IPS DF 6.9 (cell line): ENCODE results near the gene CUX1.
"Not testable (repeated sequence)": the region's sequence is repeated elsewhere in the genome, so short reads cannot be mapped to it uniquely, and the experiment has no call there.

ENCODE experiments used
- DNase-seq: peaks from one replicate; pipeline ENCODE4 v3.0.0-alpha.2; 2013; ENCODE audit warnings: low read depth, low spot score
- H3K27ac ChIP-seq: one replicate; pipeline ENCODE4 v1.5.1; 2013; ENCODE audit warnings: low read length, control low read depth
- H3K27me3 ChIP-seq: 2 replicates; pipeline ENCODE4 v1.6.1; 2013; ENCODE audit warnings: mild to moderate bottlenecking, low read length; ENCODE audit not compliant: control insufficient read depth, insufficient read depth
- H3K36me3 ChIP-seq: 2 replicates; pipeline ENCODE4 v1.6.1; 2013; ENCODE audit warnings: low read length; ENCODE audit not compliant: control insufficient read depth, insufficient read depth
- H3K4me1 ChIP-seq: 2 replicates; pipeline ENCODE4 v1.6.1; 2013; ENCODE audit warnings: low read length; ENCODE audit not compliant: control insufficient read depth, insufficient read depth
- H3K4me3 ChIP-seq: 2 replicates; pipeline ENCODE4 v1.5.1; 2013; ENCODE audit warnings: mild to moderate bottlenecking, low read length
- H3K9me3 ChIP-seq: 2 replicates; pipeline ENCODE4 v1.6.1; 2013; ENCODE audit warnings: low read length, inconsistent platforms; ENCODE audit not compliant: control insufficient read depth, insufficient read depth
- WGBS: extraction: QIAGEN DNeasy Blood & Tissue Kit; methylation state at CpG from one replicate; pipeline ENCODE4 v1.1.7; 2013; ENCODE audit warnings: mixed read lengths, missing lambda C conversion rate; ENCODE audit not compliant: insufficient read length, insufficient coverage; 5-methylcytosine and 5-hydroxymethylcytosine counted together

CUX1 gene

GRCh38 chr7:101782896-101783295, 34.5 kb upstream of the CUX1 start:
- Histone ChIP-seq H3K9me3 (no peaks in the 10 kb centered on the region), H3K36me3 (no peaks in the 10 kb centered on the region), H3K4me3 (no peak overlapping the region), H3K27ac (no peak overlapping the region), H3K27me3 (no peaks in the 10 kb centered on the region), H3K4me1 (no peaks in the 10 kb centered on the region)
- WGBS: no CpG with 5 or more reads among the region's 3 CpGs
- DNase-seq: no peak

GRCh38 chr7:101783381-101784181, 33.8 kb upstream of the CUX1 start:
- WGBS: no CpG with 5 or more reads among the region's 10 CpGs

GRCh38 chr7:101784292-101785127, 32.9 kb upstream of the CUX1 start:
- Histone ChIP-seq H3K36me3 (no peaks in the 10 kb centered on the region), H3K9me3 (no peaks in the 10 kb centered on the region), H3K27me3 (no peaks in the 10 kb centered on the region), H3K4me1 (no peaks in the 10 kb centered on the region), H3K27ac (no peak overlapping the region), H3K4me3 (no peak overlapping the region)
- DNase-seq: no peak
- WGBS: no CpG with 5 or more reads among the region's 21 CpGs

More at GRCh38 chr7:101783381-101784181, 33.8 kb upstream of the CUX1 start:
- Histone ChIP-seq H3K9me3 (no peaks in the 10 kb centered on the region), H3K27me3 (no peaks in the 10 kb centered on the region), H3K4me3 (no peak overlapping the region), H3K27ac (no peak overlapping the region), H3K36me3 (no peaks in the 10 kb centered on the region), H3K4me1 (no peaks in the 10 kb centered on the region)
- DNase-seq: no peak

- H3K9me3 ChIP-seq: no peaks in the 10 kb centered on the region
- H3K27ac ChIP-seq: no peak overlapping the region
- H3K4me3 ChIP-seq: no peak overlapping the region
- DNase-seq: no peak
- no peaks in the 10 kb centered on the region for H3K27me3 ChIP-seq
- WGBS: no CpG with 5 or more reads among the region's 1 CpG
- H3K36me3 ChIP-seq: no peaks in the 10 kb centered on the region
- H3K4me1 ChIP-seq: no peaks in the 10 kb centered on the region
Observed at GRCh38 chr7:101787864-101788263, 29.6 kb upstream of the CUX1 start.

- no CpG with 5 or more reads among the region's 1 CpG for WGBS
Observed at GRCh38 chr7:101788517-101788916, 28.9 kb upstream of the CUX1 start.

GRCh38 chr7:101790566-101791293, 26.7 kb upstream of the CUX1 start:
- no peak for DNase-seq
- no peak overlapping the region for H3K4me3 ChIP-seq
- H3K27ac ChIP-seq: no peak overlapping the region
- no CpG with 5 or more reads among the region's 10 CpGs for WGBS
- H3K4me1 ChIP-seq: no peaks in the 10 kb centered on the region
- H3K36me3 ChIP-seq: no peaks in the 10 kb centered on the region
- H3K9me3 ChIP-seq: no peaks in the 10 kb centered on the region
- H3K27me3 ChIP-seq: no peaks in the 10 kb centered on the region

More at GRCh38 chr7:101788517-101788916, 28.9 kb upstream of the CUX1 start:
- Histone ChIP-seq H3K4me3 (no peak overlapping the region), H3K27me3 (no peaks in the 10 kb centered on the region), H3K27ac (no peak overlapping the region), H3K36me3 (no peaks in the 10 kb centered on the region), H3K9me3 (no peaks in the 10 kb centered on the region), H3K4me1 (no peaks in the 10 kb centered on the region)
- no peak for DNase-seq

GRCh38 chr7:101792051-101792681, 25.3 kb upstream of the CUX1 start:
- no peaks in the 10 kb centered on the region for H3K27me3 ChIP-seq
- DNase-seq: no peak
- H3K36me3 ChIP-seq: no peaks in the 10 kb centered on the region
- H3K4me1 ChIP-seq: no peaks in the 10 kb centered on the region
- no peak overlapping the region for H3K4me3 ChIP-seq
- H3K9me3 ChIP-seq: no peaks in the 10 kb centered on the region
- WGBS: no CpG with 5 or more reads among the region's 9 CpGs
- H3K27ac ChIP-seq: no peak overlapping the region

- H3K4me3 ChIP-seq, H3K9me3 ChIP-seq, H3K36me3 ChIP-seq, H3K27ac ChIP-seq, DNase-seq, H3K27me3 ChIP-seq, H3K4me1 ChIP-seq: not testable (repeated sequence)
- WGBS: no CpG with 5 or more reads among the region's 4 CpGs
Observed at GRCh38 chr7:101792682-101793071, 24.7 kb upstream of the CUX1 start.

- Histone ChIP-seq H3K4me1 (no peaks in the 10 kb centered on the region), H3K27ac (no peak overlapping the region), H3K4me3 (no peak overlapping the region), H3K9me3 (no peaks in the 10 kb centered on the region), H3K27me3 (no peaks in the 10 kb centered on the region), H3K36me3 (no peaks in the 10 kb centered on the region)
- no peak for DNase-seq
- no CpG with 5 or more reads among the region's 5 CpGs for WGBS
Observed at GRCh38 chr7:101795461-101795860, 22.0 kb upstream of the CUX1 start.

- not testable (repeated sequence) for H3K9me3 ChIP-seq, H3K4me3 ChIP-seq, H3K4me1 ChIP-seq, H3K27ac ChIP-seq, H3K36me3 ChIP-seq, DNase-seq, H3K27me3 ChIP-seq
- WGBS: no CpG with 5 or more reads among the region's 10 CpGs
Observed at GRCh38 chr7:101798173-101798572, 19.3 kb upstream of the CUX1 start.
